IPS-NIHi7 (cell line): ENCODE results near the gene RAD51B.

Experiments used
- DNase-seq: peaks from one replicate; pipeline ENCODE4 v3.0.0; 2012; ENCODE audit warnings: mixed read lengths; ENCODE audit errors: extremely low spot score

Gene RAD51B

GRCh38 chr14:68702135-68702534, 882.6 kb downstream of the RAD51B start:
- DNase-seq = no peak

- DNase-seq = no peak
Observed at GRCh38 chr14:68702578-68702977, 883.0 kb downstream of the RAD51B start.

- DNase-seq = no peak
Observed at GRCh38 chr14:68703093-68703492, 883.5 kb downstream of the RAD51B start.

GRCh38 chr14:68704736-68705720, 885.4 kb downstream of the RAD51B start:
- DNase-seq = no peak

GRCh38 chr14:68705741-68706283, 886.2 kb downstream of the RAD51B start:
- no peak for DNase-seq

GRCh38 chr14:68707482-68707881, 887.9 kb downstream of the RAD51B start:
- no peak for DNase-seq

GRCh38 chr14:68708343-68708742, 888.8 kb downstream of the RAD51B start:
- DNase-seq = no peak

- DNase-seq = no peak
Observed at GRCh38 chr14:68709007-68709406, 889.4 kb downstream of the RAD51B start.

- DNase-seq = no peak
Observed at GRCh38 chr14:68710776-68711175, 891.2 kb downstream of the RAD51B start.

GRCh38 chr14:68711561-68712309, 892.2 kb downstream of the RAD51B start:
- no peak for DNase-seq

GRCh38 chr14:68712703-68713370, 893.3 kb downstream of the RAD51B start:
- no peak for DNase-seq

GRCh38 chr14:68713782-68714181, 894.2 kb downstream of the RAD51B start:
- DNase-seq = no peak

- no peak for DNase-seq
Observed at GRCh38 chr14:68714991-68715924, 895.7 kb downstream of the RAD51B start.

- DNase-seq = peak; percentile 41
Observed at GRCh38 chr14:68716698-68717097, 897.1 kb downstream of the RAD51B start.

- no peak for DNase-seq
Observed at GRCh38 chr14:68718023-68718990, 898.7 kb downstream of the RAD51B start.

GRCh38 chr14:68719634-68720384, 900.2 kb downstream of the RAD51B start:
- no peak for DNase-seq

- DNase-seq = no peak
Observed at GRCh38 chr14:68722186-68722585, 902.6 kb downstream of the RAD51B start.

GRCh38 chr14:68722968-68723566, 903.5 kb downstream of the RAD51B start:
- DNase-seq = no peak
